Measurements from ENCODE around the gene MAP3K20.
"Not testable (repeated sequence)": the region's sequence is repeated elsewhere in the genome, so short reads cannot be mapped to it uniquely, and the experiment has no call there.

MAP3K20 gene

DNA sequence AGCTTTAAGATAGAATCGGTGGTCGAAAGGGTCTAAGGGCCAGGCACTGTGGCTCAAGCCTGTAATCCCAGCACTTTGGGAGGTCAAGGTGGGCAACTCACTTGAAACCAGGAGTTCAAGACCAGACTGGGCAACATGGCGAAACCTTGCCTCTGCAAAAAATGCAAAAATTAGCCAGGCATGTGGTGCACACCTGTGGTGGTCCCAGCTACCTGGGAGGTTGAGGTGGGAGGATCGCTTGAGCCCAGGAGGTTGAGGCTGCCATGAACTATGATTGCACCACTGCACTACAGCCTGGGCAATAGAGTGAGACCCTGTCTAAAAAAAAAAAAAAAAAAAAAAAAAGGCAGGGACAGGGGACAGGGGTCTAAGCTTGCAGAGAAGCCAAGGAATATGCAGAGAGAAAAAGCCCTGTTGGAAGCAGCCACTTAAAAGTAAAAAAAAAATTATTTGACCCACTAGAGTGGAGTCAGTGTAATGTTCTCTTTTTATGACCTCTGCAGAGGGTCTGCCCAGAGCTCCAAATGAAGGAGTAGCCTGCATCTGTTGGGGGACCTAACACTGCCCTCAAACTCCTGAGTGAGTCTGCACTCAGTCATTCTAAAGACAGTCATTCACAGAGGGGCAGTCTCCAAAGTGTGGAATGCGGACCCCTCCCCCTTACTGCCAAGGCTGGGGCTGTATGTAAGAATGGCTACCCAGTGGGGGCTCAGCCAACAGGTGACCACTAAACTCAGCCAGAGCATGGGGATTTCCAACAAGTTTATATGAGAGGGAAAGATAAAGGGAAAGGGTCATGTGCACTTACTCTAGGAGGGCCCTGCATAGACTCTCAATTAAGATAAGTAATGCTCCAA lies 160.5 kb downstream of the MAP3K20 start:
- DNase-seq (ENCODE audit: low read depth) = no peak

GRCh38 chr2:173238385-173238784 lies 162.7 kb downstream of the MAP3K20 start:
- DNase-seq (ENCODE audit: low read depth) = no peak

- no peak for DNase-seq (ENCODE audit: low read depth)
Measured at GRCh38 chr2:173238831-173239230, 163.2 kb downstream of the MAP3K20 start.

DNA sequence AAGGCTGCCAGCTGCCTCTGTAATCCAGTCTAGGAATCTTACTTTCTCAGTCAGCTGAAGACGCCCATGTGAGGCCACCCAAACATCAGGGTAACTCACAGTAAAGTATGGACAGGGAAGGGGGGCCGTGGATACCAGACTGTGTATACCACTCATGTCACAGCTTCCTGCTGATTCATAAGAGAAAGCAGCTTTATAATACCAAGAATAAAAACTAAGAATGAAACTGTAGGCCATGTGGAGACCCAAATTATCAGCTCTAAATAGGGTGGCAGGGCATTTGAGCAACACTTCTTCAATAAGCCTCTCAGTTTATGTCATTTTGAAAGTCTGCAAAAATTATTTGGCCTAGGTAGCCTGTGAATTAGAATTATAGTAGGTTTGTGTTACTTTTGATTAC lies 164.0 kb downstream of the MAP3K20 start:
- DNase-seq (ENCODE audit: low read depth) = no peak

- DNase-seq (ENCODE audit: low read depth) = no peak
Measured at GRCh38 chr2:173240083-173240482, 164.4 kb downstream of the MAP3K20 start.

- no peak for DNase-seq (ENCODE audit: low read depth)
Measured at GRCh38 chr2:173241643-173242042, 166.0 kb downstream of the MAP3K20 start.

- no peak for DNase-seq (ENCODE audit: low read depth)
Measured at GRCh38 chr2:173247156-173247555, 171.5 kb downstream of the MAP3K20 start.

DNA sequence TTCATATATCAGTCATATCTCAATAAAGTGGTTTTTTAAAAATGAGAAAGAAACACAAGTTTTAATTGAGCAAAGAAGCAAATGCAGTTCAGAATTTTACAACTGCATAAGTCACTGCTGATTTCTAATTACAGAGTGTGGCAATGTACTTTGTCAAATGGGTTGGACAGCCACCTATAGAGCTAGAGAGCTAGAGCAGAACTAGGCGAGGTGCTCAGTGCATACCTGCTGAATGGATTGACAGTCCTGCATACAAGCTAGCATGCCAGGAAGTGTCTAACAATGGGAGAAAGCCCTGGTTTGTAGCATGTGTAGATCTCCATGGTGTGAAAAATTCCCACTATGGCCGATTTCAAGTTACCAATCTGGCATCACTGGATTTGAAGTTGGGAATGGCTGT lies 172.7 kb downstream of the MAP3K20 start:
- DNase-seq (ENCODE audit: low read depth) = no peak

- no peak for DNase-seq (ENCODE audit: low read depth)
Measured at GRCh38 chr2:173249661-173250641, 174.3 kb downstream of the MAP3K20 start.

DNA sequence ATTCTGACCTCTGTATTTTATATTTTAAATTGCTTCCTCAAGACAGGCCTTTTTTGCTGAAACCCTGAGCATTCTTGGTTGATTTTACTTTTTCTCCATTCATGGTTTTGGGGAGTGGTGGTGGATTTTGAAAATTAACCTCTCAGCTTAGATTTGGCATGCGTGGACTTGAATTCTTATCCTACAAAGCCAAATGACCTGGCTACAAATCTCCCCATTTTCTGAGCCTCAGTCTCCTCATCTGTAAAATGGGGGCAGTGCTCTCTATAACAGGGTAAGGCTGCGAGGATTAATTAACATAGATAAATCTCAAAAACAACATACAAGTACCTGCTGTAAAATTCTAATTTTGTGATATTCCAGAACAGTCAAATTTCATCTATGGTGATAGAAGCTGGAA lies 175.6 kb downstream of the MAP3K20 start:
- DNase-seq (ENCODE audit: low read depth) = no peak

DNA sequence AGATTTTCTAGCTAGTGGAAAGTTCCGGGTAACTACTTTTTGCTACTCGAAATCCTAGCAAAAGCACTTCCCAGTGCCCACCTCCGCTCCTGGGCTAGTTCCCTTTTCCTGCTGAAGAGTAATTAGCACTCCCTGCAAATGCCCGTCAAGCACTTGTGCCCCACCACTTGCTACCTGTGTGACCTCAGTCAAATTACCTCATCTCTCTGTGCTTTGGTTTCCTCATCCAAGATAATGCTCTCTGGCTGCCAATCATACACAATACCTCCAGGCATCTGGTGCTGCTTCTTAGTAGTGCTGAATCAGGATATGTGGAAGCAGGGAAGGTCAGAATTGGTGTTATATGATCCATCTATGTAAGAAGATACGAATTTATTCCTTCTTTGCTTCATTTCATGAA lies 176.9 kb downstream of the MAP3K20 start:
- DNase-seq (ENCODE audit: low read depth) = no peak

DNA sequence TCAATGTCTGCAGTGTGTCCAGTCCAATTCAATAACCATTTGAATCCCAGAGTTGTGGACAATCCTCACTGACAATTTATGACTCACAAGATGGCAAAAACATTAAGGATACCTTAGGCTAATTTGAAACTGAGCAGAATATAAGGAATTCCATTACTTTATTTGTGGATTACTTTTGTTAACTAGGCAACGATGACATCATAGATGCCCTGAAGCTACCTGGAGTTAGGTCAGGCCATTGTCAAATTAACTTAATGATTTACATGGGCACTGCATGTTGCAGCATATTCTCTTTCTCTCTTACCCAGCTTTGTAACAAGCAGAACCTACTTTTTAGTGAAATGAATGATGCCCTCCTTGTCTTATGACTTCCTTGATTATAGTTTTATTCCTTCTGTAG lies 179.0 kb downstream of the MAP3K20 start:
- DNase-seq (ENCODE audit: low read depth) = no peak

GRCh38 chr2:173258701-173259100 lies 183.1 kb downstream of the MAP3K20 start:
- no peak for DNase-seq (ENCODE audit: low read depth)

GRCh38 chr2:173262356-173262755 lies 186.7 kb downstream of the MAP3K20 start:
- not testable (repeated sequence) for DNase-seq (ENCODE audit: low read depth)

GRCh38 chr2:173264151-173264550 lies 188.5 kb downstream of the MAP3K20 start:
- no peak for DNase-seq (ENCODE audit: low read depth)

DNA sequence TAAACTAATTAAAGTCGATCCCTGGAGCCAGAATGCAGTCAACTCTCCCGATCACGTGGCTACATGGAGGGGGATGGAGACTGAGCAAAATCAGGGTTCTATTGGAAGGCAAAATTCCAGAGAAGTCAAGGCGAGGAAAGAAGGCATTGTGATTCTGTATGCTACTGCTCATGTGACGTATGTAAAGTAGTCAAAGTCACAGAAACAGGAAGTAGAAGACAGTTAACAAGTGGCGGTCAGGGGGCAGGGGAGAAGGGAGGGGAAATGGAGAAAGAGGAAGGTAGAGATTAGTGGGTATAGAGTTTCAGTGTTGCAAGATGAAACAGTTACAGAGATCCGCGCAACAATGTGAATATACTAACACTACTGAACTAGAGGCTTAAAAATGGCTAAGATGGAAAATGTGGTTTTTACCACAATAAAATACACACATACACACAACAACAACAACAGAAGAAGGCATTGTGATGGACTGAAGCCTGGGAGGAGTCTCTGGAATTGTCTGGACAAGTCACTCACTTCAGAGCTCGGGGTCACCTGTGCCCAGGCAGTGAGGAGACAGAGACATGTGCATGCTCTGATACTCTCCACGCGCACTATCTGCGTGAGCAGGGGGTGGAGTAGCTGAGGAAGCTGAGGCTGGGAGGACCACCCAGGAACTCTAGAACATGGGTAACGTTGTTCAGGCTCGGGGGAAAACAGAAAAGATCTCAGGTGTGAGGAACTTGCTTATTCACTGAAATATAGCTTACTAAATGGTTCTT lies 189.1 kb downstream of the MAP3K20 start:
- DNase-seq (ENCODE audit: low read depth) = no peak

GRCh38 chr2:173271135-173271534 lies 195.5 kb downstream of the MAP3K20 start:
- no peak for DNase-seq (ENCODE audit: low read depth)

- DNase-seq (ENCODE audit: low read depth) = peak; percentile 40
Measured at GRCh38 chr2:173271825-173272224, 196.2 kb downstream of the MAP3K20 start.

DNA sequence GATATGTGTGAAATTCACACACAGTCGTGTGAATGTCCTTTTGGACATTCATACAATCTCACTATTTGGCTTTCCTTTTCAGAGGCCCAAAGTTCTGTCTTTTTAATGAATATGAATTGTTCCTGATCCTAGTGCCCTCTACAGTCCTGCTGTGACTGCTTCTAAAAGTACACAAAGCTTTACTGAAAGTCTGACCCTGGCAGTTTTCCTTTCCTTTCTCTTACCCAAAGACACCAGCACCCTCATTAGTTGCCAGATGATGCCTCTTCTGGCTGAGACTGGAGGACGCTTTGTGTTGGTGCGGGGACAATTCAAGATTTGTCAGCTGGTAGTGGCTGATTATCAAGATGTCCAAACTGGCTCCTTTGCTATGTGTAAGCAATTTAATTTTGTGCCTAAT lies 197.2 kb downstream of the MAP3K20 start:
- DNase-seq (ENCODE audit: low read depth) = no peak

DNA sequence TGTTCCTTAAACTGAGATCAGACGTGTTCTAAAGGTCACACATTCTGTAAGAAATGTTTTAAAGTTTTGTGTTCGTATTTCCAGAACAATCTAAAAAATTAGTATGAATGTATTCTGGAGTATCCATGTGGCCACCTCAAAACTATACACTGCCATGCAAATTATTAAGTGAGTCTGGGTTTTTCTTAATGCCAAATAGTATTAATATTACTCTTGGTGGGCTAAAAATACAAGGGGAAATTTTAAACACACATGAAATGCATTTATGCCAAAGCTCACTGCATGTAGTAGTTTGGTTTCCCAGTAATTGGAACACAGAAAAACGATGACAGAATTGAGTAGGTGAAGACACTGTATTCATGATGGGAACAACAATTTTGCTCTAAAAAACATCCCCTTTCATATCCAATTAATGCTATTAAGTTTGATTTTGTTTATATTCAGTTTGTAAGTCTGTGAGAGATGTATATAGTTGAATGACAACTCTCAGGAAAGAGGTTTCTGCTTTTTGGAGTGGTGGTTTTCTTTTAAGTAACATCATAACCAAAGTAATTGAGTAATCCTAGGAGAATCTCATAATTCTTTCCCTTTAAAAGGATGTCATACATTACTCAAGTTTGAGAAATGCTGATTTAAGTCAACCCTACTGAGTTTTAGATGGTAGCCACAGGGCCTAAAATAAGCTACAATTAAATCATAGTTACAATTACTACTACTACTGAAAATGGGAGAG lies 203.3 kb downstream of the MAP3K20 start:
- peak; percentile 39 for DNase-seq (ENCODE audit: low read depth)

DNA sequence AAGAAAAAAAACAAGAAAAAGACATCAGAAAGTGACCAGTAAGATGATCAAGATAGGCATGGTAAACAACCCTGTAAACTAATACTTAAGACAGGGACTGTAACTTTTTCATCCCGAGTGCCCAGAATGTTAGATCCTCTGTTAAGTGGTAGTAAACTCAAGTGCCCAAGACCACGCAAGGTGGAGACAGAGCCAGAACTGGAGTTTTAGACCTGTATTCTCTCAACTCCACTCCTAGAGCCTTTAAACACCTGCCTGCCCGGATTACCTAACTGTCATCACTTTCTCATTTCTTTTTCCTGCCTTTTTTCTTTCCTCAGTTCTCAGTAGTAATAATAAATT lies 203.9 kb downstream of the MAP3K20 start:
- no peak for DNase-seq (ENCODE audit: low read depth)

GRCh38 chr2:173280853-173281252 lies 205.2 kb downstream of the MAP3K20 start:
- DNase-seq (ENCODE audit: low read depth) = no peak
